Measurements from ENCODE around the gene HLA-DPA1. TPM values are rescaled to one million over a fixed set of nuclear protein-coding genes. Genes with fewer than 3 reads are reported as not detected.
A peak's percentile ranks its signal among the peaks of the same experiment; 100 is the strongest.

Gene HLA-DPA1
- total RNA-seq, 4 donors from 2014 or later = 20.4 to 211 (median 137) TPM

DNA sequence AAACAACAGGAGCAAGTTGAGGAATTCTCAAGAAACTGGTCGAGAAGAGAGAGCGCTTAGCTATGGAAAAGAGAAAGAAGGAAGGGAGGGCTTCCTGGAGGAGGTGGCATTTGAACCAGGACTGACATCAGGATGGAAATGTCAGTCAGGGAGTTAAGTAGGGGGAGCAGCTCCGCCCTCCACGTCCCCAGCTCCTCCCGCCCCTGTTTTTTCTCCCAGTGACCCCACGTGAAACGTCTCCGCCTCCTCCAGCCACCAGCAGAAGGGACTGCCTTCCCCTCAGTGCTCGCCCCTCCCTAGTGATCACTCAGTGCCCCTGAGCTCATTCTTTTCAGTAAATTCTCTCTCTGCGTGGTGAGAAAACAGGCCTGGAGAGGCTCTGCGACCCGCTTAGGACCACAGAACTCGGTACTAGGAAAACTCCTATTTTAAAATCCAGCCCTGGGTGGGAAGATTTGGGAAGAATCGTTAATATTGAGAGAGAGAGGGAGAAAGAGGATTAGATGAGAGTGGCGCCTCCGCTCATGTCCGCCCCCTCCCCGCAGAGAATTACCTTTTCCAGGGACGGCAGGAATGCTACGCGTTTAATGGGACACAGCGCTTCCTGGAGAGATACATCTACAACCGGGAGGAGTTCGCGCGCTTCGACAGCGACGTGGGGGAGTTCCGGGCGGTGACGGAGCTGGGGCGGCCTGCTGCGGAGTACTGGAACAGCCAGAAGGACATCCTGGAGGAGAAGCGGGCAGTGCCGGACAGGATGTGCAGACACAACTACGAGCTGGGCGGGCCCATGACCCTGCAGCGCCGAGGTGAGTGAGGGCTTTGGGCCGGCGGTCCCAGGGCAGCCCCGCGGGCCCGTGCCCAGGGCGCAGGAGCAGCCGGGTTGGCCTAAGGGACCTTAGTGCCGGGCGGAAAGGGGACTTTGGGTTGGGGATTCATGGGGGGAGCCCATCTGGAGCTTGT, 7.0 kb upstream of the HLA-DPA1 start:
- TF ChIP-seq, protein P1, sequence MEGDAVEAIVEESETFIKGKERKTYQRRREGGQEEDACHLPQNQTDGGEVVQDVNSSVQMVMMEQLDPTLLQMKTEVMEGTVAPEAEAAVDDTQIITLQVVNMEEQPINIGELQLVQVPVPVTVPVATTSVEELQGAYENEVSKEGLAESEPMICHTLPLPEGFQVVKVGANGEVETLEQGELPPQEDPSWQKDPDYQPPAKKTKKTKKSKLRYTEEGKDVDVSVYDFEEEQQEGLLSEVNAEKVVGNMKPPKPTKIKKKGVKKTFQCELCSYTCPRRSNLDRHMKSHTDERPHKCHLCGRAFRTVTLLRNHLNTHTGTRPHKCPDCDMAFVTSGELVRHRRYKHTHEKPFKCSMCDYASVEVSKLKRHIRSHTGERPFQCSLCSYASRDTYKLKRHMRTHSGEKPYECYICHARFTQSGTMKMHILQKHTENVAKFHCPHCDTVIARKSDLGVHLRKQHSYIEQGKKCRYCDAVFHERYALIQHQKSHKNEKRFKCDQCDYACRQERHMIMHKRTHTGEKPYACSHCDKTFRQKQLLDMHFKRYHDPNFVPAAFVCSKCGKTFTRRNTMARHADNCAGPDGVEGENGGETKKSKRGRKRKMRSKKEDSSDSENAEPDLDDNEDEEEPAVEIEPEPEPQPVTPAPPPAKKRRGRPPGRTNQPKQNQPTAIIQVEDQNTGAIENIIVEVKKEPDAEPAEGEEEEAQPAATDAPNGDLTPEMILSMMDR (IDR thresholded peaks at IDR 0.05) = no peak
- DNase-seq (ENCODE audit: low spot score) = no peak
- peak; percentile 79 for ATAC-seq (ENCODE audit: low FRiP score)

DNA sequence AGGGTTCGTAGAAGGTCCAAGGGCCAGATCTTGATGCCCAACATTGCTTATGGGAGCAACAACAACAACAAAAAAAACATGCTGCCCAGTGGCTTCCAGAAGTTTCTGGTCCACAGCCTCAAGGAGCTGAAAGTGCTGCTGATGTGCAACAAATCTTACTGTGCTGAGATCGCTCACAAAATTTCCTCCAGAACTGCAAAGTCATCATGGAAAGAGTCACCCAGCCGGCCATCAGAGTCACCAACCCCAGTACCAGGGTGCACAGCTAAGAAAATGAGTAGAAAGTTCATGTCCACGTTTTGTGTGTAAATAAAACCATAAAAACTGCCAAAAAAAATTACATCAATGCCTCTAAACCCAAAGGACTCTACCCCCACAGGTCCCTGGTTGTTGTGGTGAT, 6.1 kb upstream of the HLA-DPA1 start:
- no peak for ATAC-seq (ENCODE audit: low FRiP score)
- DNase-seq (ENCODE audit: low spot score) = no peak
- TF ChIP-seq, protein P1 (IDR thresholded peaks at IDR 0.05) = no peak

DNA sequence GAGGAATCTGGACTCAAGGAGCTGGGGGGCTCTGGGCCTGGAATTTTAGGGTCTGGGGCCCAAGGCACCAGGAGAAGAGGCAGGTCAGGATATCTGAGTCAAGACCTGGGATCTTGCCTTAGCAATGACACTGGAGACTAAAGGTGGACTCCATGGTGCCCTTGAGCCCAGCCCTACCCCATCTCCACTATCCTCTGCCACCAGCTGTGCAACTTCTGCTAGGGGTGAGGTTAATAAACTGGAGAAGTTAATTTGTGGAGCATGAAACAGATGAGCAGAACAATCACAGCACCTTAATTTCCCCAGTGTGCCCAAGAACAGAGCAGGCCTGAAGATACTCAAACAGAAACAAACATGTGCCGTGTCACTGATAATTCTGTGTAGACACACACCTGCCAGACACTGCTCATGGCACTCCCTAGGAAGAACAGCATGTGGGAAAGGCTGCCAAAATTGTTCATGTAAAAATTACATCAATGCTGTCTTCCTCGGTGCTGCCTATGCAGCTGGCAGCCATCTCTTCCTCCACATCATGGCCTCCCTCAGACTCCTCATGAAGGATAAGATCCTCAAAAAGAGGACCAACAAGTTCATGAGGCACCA, 5.6 kb upstream of the HLA-DPA1 start:
- ATAC-seq (ENCODE audit: low FRiP score) = no peak
- TF ChIP-seq, protein P1 (IDR thresholded peaks at IDR 0.05) = no peak
- no peak for DNase-seq (ENCODE audit: low spot score)

DNA sequence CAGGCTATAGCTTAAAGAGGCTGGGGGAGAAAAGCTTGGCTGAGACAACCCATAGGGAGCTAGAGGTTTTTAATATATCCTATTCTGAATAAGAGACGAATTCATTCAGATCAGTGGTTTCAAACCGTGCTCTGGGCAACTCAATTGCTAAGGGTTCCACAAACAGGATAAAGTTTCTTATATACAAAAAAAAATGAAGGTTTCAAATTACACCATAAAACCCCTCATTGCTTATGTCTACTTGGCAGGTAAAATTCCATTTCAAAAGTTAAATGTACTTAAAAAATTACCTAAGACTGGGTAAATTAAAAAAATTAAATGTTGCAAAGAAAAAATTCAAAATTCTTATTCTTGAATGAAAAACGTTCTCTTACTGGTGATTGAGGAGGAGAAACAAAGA, 5.0 kb upstream of the HLA-DPA1 start:
- ATAC-seq (ENCODE audit: low FRiP score) (no peak), DNase-seq (ENCODE audit: low spot score) (no peak)
- TF ChIP-seq, protein P1 (IDR thresholded peaks at IDR 0.05) = no peak

DNA sequence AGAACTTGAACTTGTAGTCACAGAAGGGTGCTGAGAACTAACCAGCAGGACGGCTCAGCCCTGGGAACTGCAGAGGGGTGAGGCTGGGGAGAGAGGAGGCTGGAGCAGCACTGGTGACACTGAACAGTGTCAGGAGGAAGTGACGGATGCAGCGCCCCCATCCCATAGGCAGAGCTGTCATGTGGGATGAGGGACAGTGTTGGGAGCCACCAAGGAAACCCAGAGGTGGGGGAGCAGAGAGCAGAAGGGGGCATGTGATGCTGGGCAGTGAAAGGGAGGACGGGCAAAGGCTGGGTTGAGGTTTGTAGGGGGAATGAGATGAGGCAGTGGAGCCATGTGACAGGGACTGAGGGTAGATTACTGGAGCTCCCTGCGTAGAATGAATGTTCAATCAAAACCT, 4.5 kb upstream of the HLA-DPA1 start:
- DNase-seq (ENCODE audit: low spot score) (no peak), ATAC-seq (ENCODE audit: low FRiP score) (no peak)
- TF ChIP-seq, protein P1 (IDR thresholded peaks at IDR 0.05) = no peak

DNA sequence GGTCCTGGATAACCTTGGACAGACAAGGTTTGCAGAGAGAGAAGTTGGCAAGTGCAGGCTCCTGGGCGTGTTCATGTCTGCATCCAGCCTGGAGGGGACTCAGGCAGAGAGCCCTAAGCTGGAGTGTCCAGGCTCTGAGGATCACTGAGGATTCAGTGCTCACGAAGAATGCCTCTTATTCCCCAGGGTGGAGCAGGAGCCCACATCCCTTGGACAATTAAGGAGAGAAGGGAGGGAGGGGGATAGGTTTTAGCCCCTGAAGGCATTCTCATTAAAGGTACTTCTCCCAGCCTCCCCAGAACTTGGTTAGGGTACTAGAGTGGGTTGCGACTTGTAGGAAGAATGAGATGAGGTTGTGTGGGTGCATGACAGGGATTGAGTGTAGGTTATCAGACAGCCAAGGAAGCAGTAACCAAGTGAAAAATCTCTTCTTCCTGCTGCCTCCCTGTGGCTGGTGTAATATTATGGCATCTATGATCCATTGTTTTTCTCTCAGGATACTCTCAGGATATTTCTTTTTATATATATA, 3.0 kb upstream of the HLA-DPA1 start:
- DNase-seq (ENCODE audit: low spot score) (no peak), ATAC-seq (ENCODE audit: low FRiP score) (no peak)
- TF ChIP-seq, protein P1 (IDR thresholded peaks at IDR 0.05) = no peak

Measured in omental fat pad (tissue), 4 donors.